ENCODE measurements around the gene RASGRF2.
"Not testable (repeated sequence)": the region's sequence is repeated elsewhere in the genome, so short reads cannot be mapped to it uniquely, and the experiment has no call there.

Gene RASGRF2

DNA sequence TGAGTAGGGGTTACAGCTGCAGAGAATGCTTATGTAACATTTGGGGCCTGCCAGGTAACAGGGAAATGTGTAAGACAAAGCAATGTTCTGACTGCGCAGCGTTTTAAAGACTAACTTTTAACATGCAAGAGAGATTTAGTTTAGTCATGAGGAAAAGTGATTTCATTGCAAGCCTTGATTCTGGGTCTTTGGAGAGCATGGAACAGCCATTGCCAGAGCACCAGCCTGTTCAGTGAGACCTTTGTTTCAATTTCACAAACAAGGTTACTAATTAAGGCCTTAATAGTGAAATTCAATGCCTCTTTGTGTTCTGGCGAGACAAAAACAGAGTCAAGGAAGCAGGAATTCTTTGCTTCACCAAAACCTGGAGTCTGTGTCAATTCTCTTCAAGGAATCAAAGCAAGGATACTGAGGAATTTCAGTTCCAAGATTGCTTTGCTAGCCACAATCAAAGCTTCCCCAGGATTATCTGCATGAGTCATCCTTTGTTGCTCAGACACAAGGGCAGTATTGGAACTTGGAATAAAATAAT, 287.3 kb downstream of the RASGRF2 start:
- DNase-seq: no peak

DNA sequence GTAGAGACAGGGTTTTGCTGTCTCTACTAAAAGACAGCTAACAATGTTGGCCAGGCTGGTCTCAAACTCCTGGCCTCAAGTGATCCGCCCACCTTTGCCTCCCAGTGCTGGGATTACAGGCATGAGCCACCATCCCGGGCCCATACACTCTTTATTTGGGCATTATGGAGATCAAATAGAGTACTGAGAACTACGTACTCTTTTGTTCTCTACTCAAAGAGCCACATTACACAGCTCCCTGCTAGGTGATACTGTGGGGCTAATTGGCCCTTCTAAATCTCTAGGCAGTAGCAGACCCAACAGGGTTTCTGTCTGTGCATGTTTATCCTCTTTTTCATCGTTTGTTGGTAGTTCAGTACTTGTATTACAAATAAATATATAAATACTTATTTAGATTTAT, 289.1 kb downstream of the RASGRF2 start:
- no peak for DNase-seq

DNA sequence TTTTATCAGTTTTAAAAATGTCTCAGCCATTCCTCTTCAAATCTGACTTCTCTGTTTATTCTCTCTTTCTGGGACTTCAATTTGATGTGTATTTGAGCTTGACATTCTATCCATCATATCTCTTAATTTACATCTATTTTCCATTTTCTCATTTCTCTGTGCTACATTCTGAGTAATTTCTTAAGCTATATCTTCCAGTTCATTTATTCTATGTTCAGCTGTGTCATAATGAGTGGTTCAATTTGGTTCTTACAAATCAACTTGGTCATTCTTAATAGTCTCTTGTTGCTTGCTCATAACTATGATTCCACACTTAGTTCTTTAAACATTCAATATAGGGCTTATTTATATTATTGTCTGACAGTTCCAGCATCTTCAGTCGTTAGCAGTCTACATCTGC, 289.8 kb downstream of the RASGRF2 start:
- no peak for DNase-seq

DNA sequence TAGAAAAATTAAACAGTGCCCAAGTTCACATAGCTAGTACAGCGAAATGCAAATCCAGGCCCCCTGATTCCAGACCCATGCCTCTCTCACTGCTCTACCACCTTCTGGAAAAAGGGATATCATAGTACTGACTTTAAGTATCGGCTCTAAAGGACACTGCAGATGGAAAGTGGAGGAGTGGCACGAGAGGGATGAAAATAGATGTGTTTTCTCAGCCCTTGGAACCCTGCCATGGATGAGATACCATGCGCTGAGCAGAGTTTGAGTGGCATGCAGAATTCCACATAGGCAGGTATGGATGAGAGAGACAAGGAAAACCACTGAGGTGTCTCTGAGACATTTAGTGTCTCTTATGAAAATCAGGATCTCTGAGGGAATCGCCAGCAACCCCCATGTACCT, 291.8 kb downstream of the RASGRF2 start:
- DNase-seq: no peak

DNA sequence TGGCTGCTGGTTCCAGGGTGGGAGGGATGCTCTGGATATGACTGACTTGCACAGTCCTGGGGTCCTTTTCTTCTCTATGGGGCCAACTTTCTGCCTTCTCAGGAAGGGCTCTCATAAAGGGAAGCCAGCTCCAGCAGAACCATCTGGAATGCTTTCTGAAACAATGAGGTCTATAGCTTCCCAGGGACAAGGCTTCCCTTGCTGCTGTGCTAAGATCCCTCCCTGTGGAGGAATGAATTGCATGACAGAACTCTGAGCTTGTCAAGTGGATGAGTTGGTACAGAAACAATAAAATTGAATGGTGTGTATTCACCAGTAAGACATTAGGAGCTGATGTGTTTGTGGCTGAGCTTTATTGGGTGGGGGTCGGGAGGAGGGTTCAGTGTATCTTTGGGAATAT, 292.7 kb downstream of the RASGRF2 start:
- DNase-seq: no peak

DNA sequence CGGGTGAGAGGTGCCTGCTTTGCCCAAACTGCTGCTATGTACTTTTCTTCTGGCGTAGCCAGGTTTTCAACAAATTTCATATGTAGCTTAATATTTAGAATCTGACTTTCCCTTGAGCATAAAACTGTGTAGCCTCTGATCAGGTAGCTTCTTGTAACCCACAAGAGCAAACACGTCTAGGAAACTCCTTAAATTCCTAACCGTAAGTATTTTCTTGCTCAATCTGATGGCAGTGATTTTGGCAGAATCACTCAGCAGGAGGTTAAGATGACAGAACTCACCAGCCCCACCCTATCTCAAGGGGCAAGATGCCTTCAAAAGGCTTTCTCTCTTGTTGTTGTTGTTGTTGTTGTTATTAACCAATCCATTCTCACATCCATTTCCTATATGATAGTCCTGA, 293.7 kb downstream of the RASGRF2 start:
- DNase-seq: no peak

DNA sequence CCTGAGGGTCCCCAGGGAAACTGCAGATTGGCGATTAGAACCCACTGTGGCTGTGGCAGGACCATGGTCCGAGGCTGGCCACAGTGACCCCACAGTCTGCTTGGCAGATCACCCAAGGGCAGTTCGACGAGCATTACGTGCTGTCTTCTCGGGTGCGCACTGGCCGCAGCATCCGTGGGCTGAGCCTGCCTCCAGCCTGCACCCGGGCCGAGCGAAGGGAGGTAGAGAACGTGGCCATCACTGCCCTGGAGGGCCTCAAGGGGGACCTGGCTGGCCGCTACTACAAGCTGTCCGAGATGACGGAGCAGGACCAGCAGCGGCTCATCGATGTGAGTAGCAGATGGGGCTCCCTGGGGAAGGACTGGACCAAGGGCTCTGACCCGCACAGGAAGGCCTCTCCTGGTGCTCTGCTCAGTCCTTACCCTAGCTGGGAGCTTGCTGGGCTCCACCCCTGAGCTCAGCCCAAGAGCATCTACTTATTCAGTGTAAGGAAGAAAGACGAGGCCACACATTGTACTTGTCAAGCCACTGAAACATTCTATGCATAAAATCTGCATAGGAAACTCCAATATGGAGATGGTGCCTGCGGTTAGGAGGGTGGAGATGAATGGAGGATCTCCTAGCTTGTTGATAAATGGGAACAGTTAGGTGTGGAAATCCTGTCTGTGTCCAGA, 294.9 kb downstream of the RASGRF2 start:
- DNase-seq: no peak

DNA sequence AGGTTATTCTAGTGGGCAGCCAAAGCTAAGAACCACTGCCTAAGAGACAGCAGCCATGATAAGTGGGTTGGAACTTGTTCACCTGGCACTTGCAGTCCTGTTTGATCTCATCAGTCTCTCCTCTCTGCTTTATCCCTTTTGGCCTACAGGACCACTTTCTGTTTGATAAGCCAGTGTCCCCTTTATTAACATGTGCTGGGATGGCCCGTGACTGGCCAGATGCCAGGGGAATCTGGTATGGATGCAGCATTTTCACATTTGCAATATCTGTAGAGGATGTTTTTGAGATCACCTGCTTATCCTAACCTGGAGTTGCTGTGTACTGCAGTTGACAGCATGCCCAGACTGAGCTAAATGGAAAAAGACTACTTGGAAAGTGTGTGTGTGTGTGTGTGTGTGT, 296.6 kb downstream of the RASGRF2 start:
- no peak for DNase-seq

DNA sequence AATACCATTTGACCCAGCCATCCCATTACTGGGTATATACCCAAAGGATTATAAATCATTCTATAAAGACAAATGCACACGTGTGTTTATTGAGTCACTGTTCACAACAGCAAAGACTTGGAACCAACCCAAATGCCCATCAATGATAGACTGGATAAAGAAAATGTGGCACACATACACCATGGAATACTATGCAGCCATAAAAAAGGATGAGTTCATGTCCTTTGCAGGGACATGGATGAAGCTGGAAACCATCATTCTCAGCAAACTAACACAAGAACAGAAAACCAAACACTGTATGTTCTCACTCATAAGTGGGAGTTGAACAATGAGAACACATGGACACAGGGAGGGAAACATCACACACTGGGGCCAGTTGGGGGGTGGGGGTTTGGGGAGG, 302.6 kb downstream of the RASGRF2 start:
- not testable (repeated sequence) for DNase-seq

DNA sequence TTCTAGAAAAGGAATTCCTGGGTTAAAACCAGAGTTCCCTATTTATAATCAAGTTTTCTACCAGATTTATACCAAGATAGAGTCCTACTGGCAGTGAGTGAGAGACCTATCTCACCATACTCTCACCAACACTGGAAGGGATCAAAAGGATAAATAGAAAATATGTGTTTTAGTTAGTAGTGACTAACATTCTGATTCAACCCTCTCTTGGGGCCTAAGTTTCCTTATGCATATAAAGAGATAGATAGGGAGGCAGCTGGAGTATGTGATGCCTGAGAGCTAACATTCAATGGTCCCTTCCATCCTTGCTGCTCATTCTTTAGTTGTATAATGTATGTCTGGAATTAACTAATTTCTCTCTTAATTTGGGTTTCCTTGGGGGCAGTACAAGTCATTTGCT, 304.9 kb downstream of the RASGRF2 start:
- DNase-seq: no peak

DNA sequence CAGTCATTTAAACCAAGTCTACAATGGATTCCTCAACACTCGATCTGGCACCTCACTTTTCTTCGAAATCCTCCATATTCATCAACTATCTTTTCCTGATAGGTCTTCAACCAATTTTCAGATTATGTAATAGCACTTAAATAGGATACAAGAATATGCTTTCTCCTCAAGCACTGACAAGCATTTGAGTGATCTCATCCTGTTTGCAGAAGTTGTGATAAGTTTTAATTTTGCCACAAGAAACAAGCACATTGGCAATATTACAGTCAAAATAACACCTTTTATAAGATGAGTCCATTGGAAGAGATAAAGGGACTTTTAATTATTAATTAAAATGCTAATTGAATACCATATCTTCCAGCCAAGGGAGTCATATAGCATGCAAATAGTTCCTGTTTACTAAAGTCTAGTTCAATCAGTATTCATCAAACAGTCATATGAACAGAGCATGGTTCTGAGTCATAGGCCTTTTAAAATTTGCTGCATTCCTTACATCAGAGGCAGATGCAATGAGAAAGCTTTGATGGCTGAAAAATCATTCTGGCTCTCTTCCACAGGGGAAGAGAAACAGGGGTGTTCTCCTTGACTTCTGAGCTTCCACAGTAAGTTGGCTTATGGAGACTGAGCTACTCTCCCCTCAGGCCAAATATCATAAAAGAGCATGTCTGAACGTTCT, 308.5 kb downstream of the RASGRF2 start:
- DNase-seq: no peak

DNA sequence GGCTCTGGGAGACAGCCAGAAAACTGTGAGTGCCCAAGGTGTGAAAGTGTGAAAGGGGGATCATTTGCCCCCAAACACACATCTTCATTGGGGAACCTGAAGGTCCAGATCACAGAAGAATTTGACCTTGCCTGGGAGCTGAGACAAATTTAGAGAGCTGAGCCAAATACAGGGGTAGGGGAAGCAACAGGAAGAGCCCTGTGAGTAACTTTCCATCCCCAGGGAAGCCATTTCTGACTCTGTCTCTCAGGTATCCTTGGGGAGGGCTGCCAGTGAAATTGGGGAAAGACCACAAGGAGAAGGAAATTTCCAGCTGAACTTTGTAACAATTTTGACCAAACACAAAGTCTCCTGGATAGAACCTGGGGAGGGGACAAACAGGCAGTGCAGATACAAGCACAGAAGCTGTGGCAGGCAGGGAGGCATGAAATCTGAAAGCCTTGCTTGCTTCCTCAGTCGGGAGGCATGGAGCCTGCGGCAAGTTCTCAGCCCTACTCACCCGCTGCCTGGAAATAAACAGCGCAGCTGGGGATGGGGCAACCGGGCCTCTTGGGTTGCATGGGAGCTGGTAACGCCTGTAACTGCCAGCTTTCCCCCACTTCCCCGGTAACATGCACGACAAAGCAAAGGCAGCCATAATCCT, 309.7 kb downstream of the RASGRF2 start:
- DNase-seq: no peak

DNA sequence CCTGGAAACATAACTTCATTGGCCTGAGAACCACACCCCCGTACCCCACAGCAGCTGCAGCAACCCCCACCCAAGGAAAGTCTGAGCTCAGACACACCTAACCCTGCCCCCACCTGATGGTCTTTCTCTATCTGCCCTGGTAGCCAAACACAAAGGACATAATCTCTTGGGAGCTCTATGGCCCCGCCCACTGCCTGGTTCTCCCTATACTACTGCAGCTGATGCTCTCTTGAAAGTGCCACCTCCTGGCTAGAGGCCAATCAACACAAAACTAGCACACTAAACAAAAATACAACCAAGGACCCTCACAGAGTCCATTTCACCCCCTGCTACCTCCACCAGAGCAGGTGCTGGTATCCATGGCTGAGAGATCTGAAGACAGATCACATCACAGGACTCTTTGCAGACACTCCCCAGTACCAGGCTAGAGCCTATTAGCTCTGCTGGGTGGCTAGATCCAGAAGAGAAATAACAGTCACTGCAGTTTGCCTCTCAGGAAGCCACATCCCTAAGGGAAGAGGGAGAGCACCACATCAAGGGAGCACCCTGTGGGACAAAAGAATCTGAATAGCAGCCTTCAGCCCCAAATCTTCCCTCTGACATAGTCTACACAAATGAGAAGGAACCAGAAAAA, 310.3 kb downstream of the RASGRF2 start:
- not testable (repeated sequence) for DNase-seq

Data from AML-193 (cell line).